Measurements from ENCODE around the gene CSF1.

DNA sequence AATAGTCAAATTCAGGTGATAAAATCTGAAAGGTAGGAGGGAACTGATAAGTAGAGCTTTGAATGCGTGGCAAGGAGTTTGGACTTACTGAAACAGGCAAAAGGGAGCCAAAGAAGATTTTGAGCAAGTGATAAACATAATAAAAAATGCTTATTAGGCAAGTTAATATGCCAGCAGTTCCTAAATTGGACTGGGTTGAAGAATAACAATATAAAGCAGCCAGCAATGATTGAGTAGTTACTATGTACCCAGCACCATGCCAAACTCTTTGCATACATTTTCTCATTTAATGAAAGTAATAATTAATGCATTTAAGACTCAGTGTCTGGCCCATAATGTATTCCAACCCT is 50.1 kb downstream of the CSF1 start:
- TF ChIP-seq POLR2A (IDR thresholded peaks at IDR 0.05; ENCODE audit: borderline replicate concordance, extremely low read depth, insufficient read depth, insufficient read length), result no peak
- TF ChIP-seq YY1 (IDR thresholded peaks at IDR 0.05; ENCODE audit: extremely low read depth, insufficient replicate concordance, low read depth, low read length), result no peak
- TF ChIP-seq, protein P1, sequence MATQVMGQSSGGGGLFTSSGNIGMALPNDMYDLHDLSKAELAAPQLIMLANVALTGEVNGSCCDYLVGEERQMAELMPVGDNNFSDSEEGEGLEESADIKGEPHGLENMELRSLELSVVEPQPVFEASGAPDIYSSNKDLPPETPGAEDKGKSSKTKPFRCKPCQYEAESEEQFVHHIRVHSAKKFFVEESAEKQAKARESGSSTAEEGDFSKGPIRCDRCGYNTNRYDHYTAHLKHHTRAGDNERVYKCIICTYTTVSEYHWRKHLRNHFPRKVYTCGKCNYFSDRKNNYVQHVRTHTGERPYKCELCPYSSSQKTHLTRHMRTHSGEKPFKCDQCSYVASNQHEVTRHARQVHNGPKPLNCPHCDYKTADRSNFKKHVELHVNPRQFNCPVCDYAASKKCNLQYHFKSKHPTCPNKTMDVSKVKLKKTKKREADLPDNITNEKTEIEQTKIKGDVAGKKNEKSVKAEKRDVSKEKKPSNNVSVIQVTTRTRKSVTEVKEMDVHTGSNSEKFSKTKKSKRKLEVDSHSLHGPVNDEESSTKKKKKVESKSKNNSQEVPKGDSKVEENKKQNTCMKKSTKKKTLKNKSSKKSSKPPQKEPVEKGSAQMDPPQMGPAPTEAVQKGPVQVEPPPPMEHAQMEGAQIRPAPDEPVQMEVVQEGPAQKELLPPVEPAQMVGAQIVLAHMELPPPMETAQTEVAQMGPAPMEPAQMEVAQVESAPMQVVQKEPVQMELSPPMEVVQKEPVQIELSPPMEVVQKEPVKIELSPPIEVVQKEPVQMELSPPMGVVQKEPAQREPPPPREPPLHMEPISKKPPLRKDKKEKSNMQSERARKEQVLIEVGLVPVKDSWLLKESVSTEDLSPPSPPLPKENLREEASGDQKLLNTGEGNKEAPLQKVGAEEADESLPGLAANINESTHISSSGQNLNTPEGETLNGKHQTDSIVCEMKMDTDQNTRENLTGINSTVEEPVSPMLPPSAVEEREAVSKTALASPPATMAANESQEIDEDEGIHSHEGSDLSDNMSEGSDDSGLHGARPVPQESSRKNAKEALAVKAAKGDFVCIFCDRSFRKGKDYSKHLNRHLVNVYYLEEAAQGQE (IDR thresholded peaks at IDR 0.05; ENCODE audit: low read depth), result no peak
